NCI-H226 (cell line): ENCODE data around the gene SRP68.

Experiments
- DNase-seq: peaks from one replicate; pipeline ENCODE4 v3.0.0-alpha.2; 2015

The SRP68 gene

GRCh38 chr17:76072148-76072858, at the start of gene SRP68:
Gene SRP68 (minus strand): TSS chr17:76072517. CDS start chr17:76072491, 26 bp downstream.
- peak; percentile 90 for DNase-seq

- DNase-seq: no peak
These were observed 49.7 kb upstream of the SRP68 start for GRCh38 chr17:76121932-76122430.

GRCh38 chr17:76120658-76121008, 48.3 kb upstream of the SRP68 start:
- no peak for DNase-seq

- DNase-seq: no peak
These were observed 47.4 kb upstream of the SRP68 start for GRCh38 chr17:76119409-76120371.

GRCh38 chr17:76115138-76115754, 42.9 kb upstream of the SRP68 start:
- no peak for DNase-seq

- DNase-seq: no peak
These were observed 39.6 kb upstream of the SRP68 start for GRCh38 chr17:76111956-76112355.

GRCh38 chr17:76107509-76107908, 35.2 kb upstream of the SRP68 start:
- DNase-seq: no peak

GRCh38 chr17:76106703-76107102, 34.4 kb upstream of the SRP68 start:
- DNase-seq: no peak

- no peak for DNase-seq
These were observed 32.5 kb upstream of the SRP68 start for GRCh38 chr17:76104896-76105231.

GRCh38 chr17:76104140-76104895, 32.0 kb upstream of the SRP68 start:
- DNase-seq: no peak

- peak; percentile 75 for DNase-seq
These were observed 31.2 kb upstream of the SRP68 start, which contains the start of gene EXOC7 for GRCh38 chr17:76103274-76104139. Gene EXOC7 (minus strand): TSS chr17:76103787. CDS start chr17:76103692, 95 bp downstream.

GRCh38 chr17:76102944-76103273, 30.6 kb upstream of the SRP68 start:
- DNase-seq: no peak

- DNase-seq: no peak
These were observed 25.5 kb upstream of the SRP68 start for GRCh38 chr17:76097716-76098295.

GRCh38 chr17:76095943-76096342, 23.6 kb upstream of the SRP68 start:
- no peak for DNase-seq

GRCh38 chr17:76094046-76094445, 21.7 kb upstream of the SRP68 start:
- no peak for DNase-seq

GRCh38 chr17:76092526-76093413, 20.5 kb upstream of the SRP68 start:
- no peak for DNase-seq

- DNase-seq: no peak
These were observed 19.4 kb upstream of the SRP68 start for GRCh38 chr17:76091526-76092286.

GRCh38 chr17:76090517-76091129, 18.3 kb upstream of the SRP68 start:
- DNase-seq: no peak
